ENCODE measurements around the gene MSRB3.
A peak's percentile ranks its signal among the peaks of the same experiment; 100 is the strongest.

The MSRB3 gene

DNA sequence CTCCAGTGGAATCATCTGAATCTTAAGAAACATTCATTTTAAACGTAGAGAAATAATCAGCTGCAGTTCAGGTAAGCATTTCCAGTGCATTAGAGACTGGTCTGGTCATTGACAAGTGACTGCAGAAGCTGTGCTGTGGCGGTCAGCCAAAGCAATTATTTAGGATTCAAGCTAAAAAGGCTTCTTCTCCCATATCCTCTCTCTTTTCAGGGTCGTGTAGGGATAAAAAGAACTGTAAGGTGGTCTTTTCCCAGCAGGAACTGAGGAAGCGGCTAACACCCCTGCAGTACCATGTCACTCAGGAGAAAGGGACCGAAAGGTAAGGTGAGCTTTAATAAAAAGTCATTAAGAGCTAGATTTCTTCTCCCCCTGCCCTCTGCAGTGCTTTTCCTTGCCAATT is 48.1 kb downstream of the MSRB3 start:
- no peak for DNase-seq (ENCODE audit: low read depth)

- DNase-seq (ENCODE audit: low read depth) = peak; percentile 76
Observed at GRCh38 chr12:65327207-65328076, 49.0 kb downstream of the MSRB3 start.

- DNase-seq (ENCODE audit: low read depth) = peak; percentile 27
Observed at GRCh38 chr12:65329721-65330120, 51.2 kb downstream of the MSRB3 start.

DNA sequence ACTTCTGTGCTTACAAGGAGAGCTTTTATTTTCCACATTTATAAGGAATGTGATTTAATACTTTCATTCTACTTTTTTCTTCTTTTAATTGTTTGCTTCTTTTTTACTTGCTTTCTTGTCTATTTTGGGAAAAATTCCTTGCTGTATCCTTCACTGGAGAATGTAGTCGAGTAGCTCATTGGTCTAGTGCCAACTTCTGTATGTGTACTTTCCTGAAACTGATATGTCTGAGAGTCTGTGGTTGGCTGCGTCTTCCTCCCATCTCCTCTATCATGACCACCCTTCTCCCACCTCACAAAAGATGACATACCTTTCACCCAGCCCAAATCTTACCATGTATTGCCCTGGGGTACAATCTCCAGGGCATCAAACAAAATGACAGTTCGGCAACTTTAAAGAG is 51.8 kb downstream of the MSRB3 start:
- peak; percentile 70 for DNase-seq (ENCODE audit: low read depth)

GRCh38 chr12:65331456-65331855 is 53.0 kb downstream of the MSRB3 start:
- DNase-seq (ENCODE audit: low read depth) = no peak

- DNase-seq (ENCODE audit: low read depth) = no peak
Observed at GRCh38 chr12:65333649-65334048, 55.2 kb downstream of the MSRB3 start.

GRCh38 chr12:65334521-65334920 is 56.0 kb downstream of the MSRB3 start:
- no peak for DNase-seq (ENCODE audit: low read depth)

- peak; percentile 94 for DNase-seq (ENCODE audit: low read depth)
Observed at GRCh38 chr12:65335021-65335714, 56.7 kb downstream of the MSRB3 start.

GRCh38 chr12:65335981-65336380 is 57.5 kb downstream of the MSRB3 start:
- peak; percentile 22 for DNase-seq (ENCODE audit: low read depth)

DNA sequence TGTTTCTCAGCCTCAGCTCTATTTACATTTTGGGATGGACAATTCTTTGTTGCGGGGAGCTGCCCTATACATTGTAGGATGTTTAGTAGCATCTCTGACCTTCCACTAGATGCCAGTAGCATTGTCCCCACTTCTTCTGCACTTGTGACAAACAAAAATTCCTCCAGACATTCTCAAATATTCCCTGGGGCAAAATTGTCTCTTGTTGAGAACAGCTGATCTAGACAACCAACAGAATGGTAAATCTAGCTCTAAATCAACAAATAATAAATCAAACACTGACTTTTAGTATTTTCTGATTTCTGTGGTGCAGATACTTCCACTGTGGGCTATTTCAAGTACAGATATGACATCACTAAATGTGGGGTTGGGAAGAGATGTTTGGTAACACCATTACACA is 60.7 kb downstream of the MSRB3 start:
- no peak for DNase-seq (ENCODE audit: low read depth)

DNA sequence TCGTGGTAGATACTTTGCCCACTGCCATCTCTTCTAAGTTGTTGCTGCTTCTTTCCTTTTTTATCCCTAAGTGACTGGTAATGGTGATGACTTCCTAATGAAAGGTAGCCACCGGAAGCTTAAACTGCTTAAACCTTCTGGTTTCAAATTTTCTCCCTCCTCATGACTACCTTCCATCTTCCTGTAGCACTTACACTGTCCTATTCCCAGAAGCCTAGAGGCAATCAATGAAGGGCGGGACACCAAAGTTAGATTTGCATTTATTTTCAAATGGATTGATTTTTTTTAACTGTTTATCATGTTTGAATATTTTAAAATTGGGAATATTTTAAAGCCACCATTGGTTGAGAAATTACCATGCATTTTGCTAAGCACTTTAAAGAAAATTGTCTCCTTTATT is 64.7 kb downstream of the MSRB3 start:
- no peak for DNase-seq (ENCODE audit: low read depth)

DNA sequence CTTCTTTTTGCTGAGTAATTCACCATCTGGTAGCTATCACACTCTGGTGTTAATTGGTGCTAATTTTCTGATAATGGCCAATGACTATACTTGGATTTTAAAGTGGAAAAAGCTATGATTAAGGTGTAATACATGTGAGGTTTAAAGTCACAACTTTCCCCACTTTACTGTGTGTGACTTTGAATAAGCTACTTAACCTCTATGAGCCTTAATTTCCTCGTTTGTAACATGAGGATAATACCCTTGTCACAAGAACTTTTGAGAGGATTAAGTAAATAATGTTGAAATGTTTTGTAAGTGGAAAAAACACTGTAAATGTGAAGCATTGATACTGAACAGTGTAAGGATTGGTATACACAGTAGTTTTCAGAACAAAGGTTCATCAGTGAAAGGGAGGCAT is 65.3 kb downstream of the MSRB3 start:
- DNase-seq (ENCODE audit: low read depth) = no peak

DNA sequence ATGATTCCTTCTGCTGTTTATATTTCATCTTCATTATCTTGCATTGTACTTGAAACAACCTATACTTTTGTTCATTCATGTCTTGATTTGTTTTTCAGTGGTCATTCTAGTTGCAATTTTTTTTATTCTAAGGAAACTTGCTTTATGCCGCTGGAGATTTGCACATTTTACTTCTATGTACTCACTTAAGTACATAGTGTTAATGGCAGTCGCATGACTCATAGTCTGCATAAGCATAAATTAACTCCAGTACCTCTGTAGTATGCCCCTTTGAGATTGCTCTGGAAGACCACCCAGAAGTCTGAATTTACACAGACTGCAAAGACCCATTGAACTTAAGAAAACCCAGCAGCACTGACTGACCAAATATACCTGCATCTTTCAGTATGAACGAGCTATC is 77.0 kb downstream of the MSRB3 start:
- peak; percentile 51 for DNase-seq (ENCODE audit: low read depth)

- DNase-seq (ENCODE audit: low read depth) = peak; percentile 39
Observed at GRCh38 chr12:65362234-65363031, 84.0 kb downstream of the MSRB3 start.

DNA sequence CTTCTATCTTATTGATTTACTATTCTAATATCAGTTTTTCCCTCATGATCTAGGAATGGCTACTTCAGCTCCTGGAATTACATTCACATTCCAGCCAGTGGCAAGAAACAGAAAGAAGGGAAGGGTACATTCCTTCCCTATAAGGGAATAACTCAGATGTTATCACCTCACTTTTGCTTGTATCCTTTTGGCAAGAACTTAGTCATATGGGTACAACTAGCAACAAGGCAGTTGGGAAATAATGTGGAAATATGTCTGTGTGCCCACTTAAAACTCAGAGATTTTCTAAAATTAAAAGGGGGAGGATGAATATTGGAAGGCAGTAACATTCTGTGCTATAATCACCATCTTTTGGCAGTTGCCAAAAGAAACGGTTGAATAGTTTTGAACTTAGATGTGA is 85.6 kb downstream of the MSRB3 start:
- DNase-seq (ENCODE audit: low read depth) = peak; percentile 34

DNA sequence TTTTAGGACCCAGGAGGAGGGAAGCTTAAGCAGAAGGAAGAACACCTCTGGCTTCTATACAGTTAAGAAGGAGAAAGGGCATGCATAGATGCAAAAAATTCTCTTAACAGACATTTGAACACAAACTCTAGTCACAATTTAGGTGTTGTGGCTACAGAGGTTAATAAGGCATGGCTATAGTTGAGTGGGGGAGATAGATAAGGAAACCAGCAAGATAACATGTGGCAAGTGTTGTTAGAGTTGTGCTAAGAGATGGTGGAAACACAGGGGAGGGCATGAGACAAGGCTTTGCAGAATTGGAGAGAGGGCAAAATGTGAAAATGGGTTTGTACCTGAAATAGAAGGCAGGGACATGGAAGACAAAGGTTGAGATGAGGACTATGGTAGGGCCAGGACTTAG is 88.9 kb downstream of the MSRB3 start:
- no peak for DNase-seq (ENCODE audit: low read depth)

DNA sequence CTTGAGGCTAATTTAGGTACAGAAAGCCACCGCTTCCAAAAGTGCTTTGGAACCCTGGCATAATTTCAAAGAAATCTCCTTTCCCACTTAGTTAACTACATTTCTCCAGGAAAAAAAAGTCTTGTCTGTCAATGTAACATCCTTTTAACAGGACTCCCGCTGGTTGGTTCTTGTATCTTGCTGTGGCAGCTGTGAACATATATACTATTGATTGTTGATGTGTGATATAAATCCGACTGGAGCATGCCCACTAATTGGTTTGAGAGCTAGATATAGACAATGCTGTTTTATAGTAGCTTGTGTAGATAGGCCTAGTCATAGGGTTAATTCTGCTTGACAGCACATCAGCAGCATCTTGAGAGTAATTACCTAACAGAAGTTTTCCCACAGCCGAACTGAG is 89.6 kb downstream of the MSRB3 start:
- DNase-seq (ENCODE audit: low read depth) = peak; percentile 15

DNA sequence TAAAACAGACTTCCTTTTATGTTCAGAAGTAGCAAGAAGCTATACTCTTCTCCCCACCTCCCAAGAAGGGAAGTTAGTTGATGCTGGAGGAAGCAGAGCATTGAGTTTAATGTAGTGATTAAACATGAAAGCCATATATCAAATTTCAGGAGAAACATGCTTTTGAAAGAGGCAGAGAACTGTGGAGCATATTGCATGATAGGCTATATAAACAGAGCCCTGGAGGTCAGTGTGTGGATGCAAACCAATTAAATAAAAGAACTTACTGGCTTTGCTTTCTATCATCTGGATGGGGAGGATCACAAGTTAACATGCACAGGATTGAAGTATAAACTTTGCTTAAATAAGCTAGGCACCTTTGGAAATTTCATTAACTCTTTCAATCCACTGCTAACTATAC is 94.1 kb downstream of the MSRB3 start:
- DNase-seq (ENCODE audit: low read depth) = no peak

DNA sequence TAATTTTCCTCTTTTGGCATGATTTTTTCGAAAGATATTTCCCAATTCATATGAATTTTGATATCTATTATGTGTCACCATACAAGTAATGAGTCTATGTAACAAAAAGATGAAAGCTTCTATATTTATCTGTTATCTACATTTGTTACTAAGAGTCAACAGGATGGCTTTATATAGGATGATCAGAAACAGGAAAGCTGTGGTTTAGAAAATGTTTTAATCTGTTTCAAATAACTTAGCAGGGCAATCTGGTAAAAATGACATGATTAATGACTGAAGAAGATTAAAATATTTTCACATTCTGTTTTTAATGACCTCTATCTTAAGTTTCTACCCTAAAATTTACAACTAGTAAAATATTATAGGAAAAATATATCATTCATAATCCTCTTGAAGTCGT is 105.8 kb downstream of the MSRB3 start:
- no peak for DNase-seq (ENCODE audit: low read depth)

DNA sequence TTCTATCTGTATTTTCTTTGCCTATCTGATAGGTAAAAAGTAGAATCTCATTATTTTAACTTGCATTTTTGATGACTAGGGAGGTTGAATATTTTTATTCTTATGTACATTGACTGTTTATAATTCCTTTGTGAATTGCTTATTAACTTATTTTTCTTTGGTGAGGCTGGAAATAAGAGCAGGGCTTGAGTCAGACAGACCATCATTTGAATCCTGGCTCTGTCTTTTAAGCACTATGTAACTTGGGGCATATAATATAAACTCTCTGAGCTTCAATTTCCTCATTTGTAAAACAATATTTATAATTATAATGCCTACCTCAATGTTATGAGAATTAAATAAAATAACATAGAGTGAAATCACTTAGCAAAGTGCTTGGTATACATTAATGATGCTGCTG is 108.9 kb downstream of the MSRB3 start:
- DNase-seq (ENCODE audit: low read depth) = peak; percentile 24

- DNase-seq (ENCODE audit: low read depth) = no peak
Observed at GRCh38 chr12:65389436-65389835, 111.0 kb downstream of the MSRB3 start.

DNA sequence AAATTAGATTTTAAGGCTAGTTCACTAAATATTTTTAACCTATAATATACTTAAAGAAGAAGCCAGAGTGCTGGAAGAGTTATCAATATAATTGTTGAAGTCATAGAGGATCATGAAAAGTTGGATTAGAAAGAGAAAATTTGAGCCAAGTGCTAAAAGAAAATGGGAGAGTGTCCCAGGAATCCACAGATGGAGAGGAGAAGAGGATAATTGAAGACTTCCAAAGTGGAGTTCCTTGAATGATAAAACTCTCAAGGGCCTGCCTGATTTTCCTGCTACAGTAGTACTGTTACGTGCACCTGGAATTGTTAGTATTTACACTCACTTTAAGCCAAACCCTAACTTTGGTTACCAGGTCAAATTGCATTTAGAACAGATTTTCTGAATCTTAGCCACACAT is 113.2 kb downstream of the MSRB3 start:
- no peak for DNase-seq (ENCODE audit: low read depth)

GRCh38 chr12:65392491-65392890 is 114.0 kb downstream of the MSRB3 start:
- no peak for DNase-seq (ENCODE audit: low read depth)

Data from iris pigment epithelial cell (primary cell).